ENCODE data around the gene ASCL5.

ASCL5 gene

GRCh38 chr1:201092738-201093137, 34.2 kb downstream of the ASCL5 start:
- TF ChIP-seq TCF12 (IDR thresholded peaks at IDR 0.05; ENCODE audit: low read depth) (no peak), CEBPB (IDR thresholded peaks at IDR 0.05) (no peak), EP300 (IDR thresholded peaks at IDR 0.05; ENCODE audit: borderline replicate concordance) (no peak), RAD21 (IDR thresholded peaks at IDR 0.05; ENCODE audit: low read depth) (no peak), NFIC (IDR thresholded peaks at IDR 0.05) (no peak), USF1 (IDR thresholded peaks at IDR 0.05) (no peak), ZBTB7A (IDR thresholded peaks at IDR 0.05; ENCODE audit: low read depth) (no peak), CREB1 (IDR thresholded peaks at IDR 0.05; ENCODE audit: low read depth) (no peak), TEAD4 (IDR thresholded peaks at IDR 0.05) (no peak), YY1 (IDR thresholded peaks at IDR 0.05; ENCODE audit: low read depth) (no peak), EGR1 (IDR thresholded peaks at IDR 0.05) (no peak), FOXM1 (IDR thresholded peaks at IDR 0.05; ENCODE audit: borderline replicate concordance, low read depth) (no peak), TAF1 (IDR thresholded peaks at IDR 0.05; ENCODE audit: low read depth) (no peak)

- TF ChIP-seq FOXM1 (IDR thresholded peaks at IDR 0.05; ENCODE audit: borderline replicate concordance, low read depth) (no peak), CREB1 (IDR thresholded peaks at IDR 0.05; ENCODE audit: low read depth) (no peak), TEAD4 (IDR thresholded peaks at IDR 0.05) (no peak), EGR1 (IDR thresholded peaks at IDR 0.05) (no peak), REST (IDR thresholded peaks at IDR 0.05; ENCODE audit: low read depth) (no peak), MAX (IDR thresholded peaks at IDR 0.05) (no peak)
Observed at GRCh38 chr1:201091256-201091655, 35.7 kb downstream of the ASCL5 start.

GRCh38 chr1:201090541-201090940, 36.4 kb downstream of the ASCL5 start:
- TF ChIP-seq CEBPB (IDR thresholded peaks at IDR 0.05) (no peak), USF1 (IDR thresholded peaks at IDR 0.05) (no peak), YY1 (IDR thresholded peaks at IDR 0.05; ENCODE audit: low read depth) (no peak), TEAD4 (IDR thresholded peaks at IDR 0.05) (no peak), TAF1 (IDR thresholded peaks at IDR 0.05; ENCODE audit: low read depth) (no peak), FOXM1 (IDR thresholded peaks at IDR 0.05; ENCODE audit: borderline replicate concordance, low read depth) (no peak), NFIC (IDR thresholded peaks at IDR 0.05) (no peak), REST (IDR thresholded peaks at IDR 0.05; ENCODE audit: low read depth) (no peak), CREB1 (IDR thresholded peaks at IDR 0.05; ENCODE audit: low read depth) (no peak), MAX (IDR thresholded peaks at IDR 0.05) (no peak), RAD21 (IDR thresholded peaks at IDR 0.05; ENCODE audit: low read depth) (no peak), ZBTB7A (IDR thresholded peaks at IDR 0.05; ENCODE audit: low read depth) (no peak)

- TF ChIP-seq TEAD4 (IDR thresholded peaks at IDR 0.05): no peak
Observed at GRCh38 chr1:201089596-201089995, 37.4 kb downstream of the ASCL5 start.

GRCh38 chr1:201088901-201089525, 38.0 kb downstream of the ASCL5 start:
- TF ChIP-seq REST (IDR thresholded peaks at IDR 0.05; ENCODE audit: low read depth) (no peak), TAF1 (IDR thresholded peaks at IDR 0.05; ENCODE audit: low read depth) (no peak), CEBPB (IDR thresholded peaks at IDR 0.05) (no peak), EGR1 (IDR thresholded peaks at IDR 0.05) (no peak), MAX (IDR thresholded peaks at IDR 0.05) (no peak), FOXM1 (IDR thresholded peaks at IDR 0.05; ENCODE audit: borderline replicate concordance, low read depth) (no peak), CREB1 (IDR thresholded peaks at IDR 0.05; ENCODE audit: low read depth) (no peak), ZBTB7A (IDR thresholded peaks at IDR 0.05; ENCODE audit: low read depth) (no peak), TCF12 (IDR thresholded peaks at IDR 0.05; ENCODE audit: low read depth) (no peak), RAD21 (IDR thresholded peaks at IDR 0.05; ENCODE audit: low read depth) (no peak), EP300 (IDR thresholded peaks at IDR 0.05; ENCODE audit: borderline replicate concordance) (no peak), NFIC (IDR thresholded peaks at IDR 0.05) (no peak), TEAD4 (IDR thresholded peaks at IDR 0.05) (no peak), YY1 (IDR thresholded peaks at IDR 0.05; ENCODE audit: low read depth) (no peak), USF1 (IDR thresholded peaks at IDR 0.05) (no peak)
